ENCODE results near the gene THY1.
"Not testable (repeated sequence)": the region's sequence is repeated elsewhere in the genome, so short reads cannot be mapped to it uniquely, and the experiment has no call there.

Gene THY1

GRCh38 chr11:119418759-119419158, 4.2 kb downstream of the THY1 start:
- peaks cover 13% of the 10 kb centered on the region for H3K4me1 Mint-ChIP-seq (ENCODE audit: low read depth)
- H3K27ac Mint-ChIP-seq = no peak overlapping the region
- peaks cover 14% of the 10 kb centered on the region for H3K27me3 Mint-ChIP-seq (ENCODE audit: low read depth)
- H3K9me3 Mint-ChIP-seq = no peaks in the 10 kb centered on the region
- no peak for DNase-seq (ENCODE audit: low spot score)
- H3K4me3 Mint-ChIP-seq = no peak overlapping the region
- H3K36me3 Mint-ChIP-seq (ENCODE audit: low read depth) = no peaks in the 10 kb centered on the region

DNA sequence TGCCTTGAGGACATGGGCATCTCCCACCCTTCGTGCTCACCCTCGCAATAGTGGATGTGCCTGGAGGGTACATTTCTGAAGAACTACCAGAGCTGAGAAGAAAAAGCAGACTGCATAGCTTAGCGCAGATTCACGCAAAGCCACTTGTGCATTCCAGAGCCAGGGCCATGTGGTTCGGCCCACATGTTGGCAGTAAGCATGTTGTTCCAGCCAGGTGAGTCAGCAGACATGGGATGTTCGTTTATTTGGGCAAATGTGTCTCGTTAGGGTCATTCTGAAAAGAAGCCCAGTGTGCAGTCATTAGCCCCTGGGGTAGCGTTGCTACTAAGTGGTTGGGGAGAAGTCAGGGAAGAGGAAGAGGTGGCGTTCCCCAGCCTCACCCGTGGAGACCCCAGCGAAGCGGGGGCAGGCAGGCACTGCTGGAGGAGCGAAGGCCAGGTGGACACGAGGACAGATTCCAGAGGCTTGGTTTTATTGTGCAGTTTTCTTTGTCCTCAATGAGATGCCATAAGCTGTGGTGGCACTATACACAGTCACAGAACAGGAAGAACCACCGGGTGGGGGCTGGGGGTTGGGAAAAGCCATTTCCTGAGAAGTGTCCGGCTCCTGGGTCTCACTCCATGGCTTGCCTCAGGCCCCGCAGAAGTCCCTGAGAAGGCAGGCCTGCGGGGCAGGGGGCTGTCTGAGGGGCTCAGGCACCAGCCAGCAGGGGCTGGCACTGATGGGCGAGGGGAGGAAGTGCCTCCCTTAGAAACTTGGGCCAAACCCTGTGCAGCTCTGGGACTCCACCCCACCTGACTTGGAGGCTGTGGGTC, 5.0 kb downstream of the THY1 start:
- H3K27me3 Mint-ChIP-seq (ENCODE audit: low read depth) = peaks cover 13% of the 10 kb centered on the region
- H3K4me3 Mint-ChIP-seq = no peak overlapping the region
- no peak for DNase-seq (ENCODE audit: low spot score)
- H3K27ac Mint-ChIP-seq = no peak overlapping the region
- H3K36me3 Mint-ChIP-seq (ENCODE audit: low read depth) = no peaks in the 10 kb centered on the region
- H3K9me3 Mint-ChIP-seq = no peaks in the 10 kb centered on the region
- peaks cover 11% of the 10 kb centered on the region for H3K4me1 Mint-ChIP-seq (ENCODE audit: low read depth)

DNA sequence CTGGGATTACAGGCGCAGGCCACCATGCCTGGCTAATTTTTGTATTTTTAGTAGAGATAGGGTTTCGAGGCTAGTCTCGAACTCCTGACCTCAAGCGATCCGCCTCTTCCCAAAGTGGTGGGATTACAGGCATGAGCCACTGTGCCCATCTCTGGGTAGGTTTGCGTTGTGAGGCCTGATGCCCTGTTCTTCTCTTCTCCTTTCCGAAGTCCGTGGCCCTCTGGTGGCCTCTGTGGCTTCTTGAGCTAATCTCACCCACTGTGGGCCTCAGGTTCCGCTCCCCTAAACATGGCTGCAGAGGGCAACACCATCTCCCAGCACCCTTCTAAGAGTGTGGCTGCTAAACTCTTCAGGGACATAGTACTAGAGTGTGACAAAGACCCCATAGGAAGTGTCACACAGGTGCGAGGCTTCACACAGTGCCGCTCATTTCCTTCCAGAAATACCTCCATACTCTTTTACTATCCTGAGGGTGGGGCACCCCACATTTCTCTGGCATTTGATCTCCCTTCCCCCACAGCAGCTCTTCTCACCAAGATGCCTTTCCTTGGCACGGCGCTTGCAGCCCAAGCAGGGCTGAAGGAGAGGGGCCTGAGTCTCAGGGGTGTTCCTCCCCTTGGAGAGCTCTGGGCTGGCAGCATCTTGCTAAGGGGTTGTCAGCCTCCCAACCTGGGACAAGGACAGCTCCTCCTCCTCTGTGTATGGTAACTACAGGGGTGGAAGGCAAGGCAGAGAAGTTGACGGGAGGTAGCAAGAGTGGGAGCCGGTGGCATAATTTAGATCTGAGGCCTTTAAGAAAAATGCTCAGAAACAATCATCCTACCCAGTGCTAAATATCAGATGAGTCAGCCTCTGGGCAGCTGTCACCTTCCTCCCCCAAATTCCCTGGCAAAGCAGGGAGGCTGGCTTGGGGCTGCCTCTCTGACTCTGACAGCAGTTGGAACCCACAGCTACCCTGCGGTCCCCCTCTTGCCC, 6.1 kb downstream of the THY1 start:
- Mint-ChIP-seq H3K4me1 (ENCODE audit: low read depth) (peaks cover 6% of the 10 kb centered on the region), H3K27me3 (ENCODE audit: low read depth) (peaks cover 5% of the 10 kb centered on the region), H3K36me3 (ENCODE audit: low read depth) (no peaks in the 10 kb centered on the region), H3K4me3 (no peak overlapping the region), H3K27ac (no peak overlapping the region), H3K9me3 (no peaks in the 10 kb centered on the region)
- DNase-seq (ENCODE audit: low spot score) = no peak

- Mint-ChIP-seq H3K27ac (no peak overlapping the region), H3K27me3 (ENCODE audit: low read depth) (peaks cover 4% of the 10 kb centered on the region), H3K4me3 (no peak overlapping the region), H3K36me3 (ENCODE audit: low read depth) (no peaks in the 10 kb centered on the region), H3K9me3 (no peaks in the 10 kb centered on the region), H3K4me1 (ENCODE audit: low read depth) (no peaks in the 10 kb centered on the region)
- DNase-seq (ENCODE audit: low spot score) = no peak
These were observed 7.0 kb downstream of the THY1 start for GRCh38 chr11:119415966-119416365.

DNA sequence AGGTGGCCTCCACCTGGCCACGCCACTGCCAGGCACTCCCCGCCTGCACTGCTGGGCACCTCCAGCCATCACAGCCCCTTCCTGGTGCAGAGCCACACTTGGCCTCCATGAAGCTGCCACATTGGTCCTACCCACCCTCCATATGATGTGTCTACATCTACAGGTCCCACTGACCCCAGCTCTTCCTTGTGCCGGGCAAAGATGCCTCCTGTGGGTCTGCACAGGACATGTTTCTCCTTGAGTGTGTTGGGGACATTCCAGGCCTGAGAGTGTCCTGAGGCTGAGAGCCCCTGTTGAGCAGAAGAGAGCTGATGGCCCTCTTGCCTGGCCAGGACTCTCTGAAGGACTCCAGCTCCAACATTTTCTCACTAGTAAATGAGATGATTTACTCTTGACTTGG, 7.5 kb downstream of the THY1 start:
- Mint-ChIP-seq H3K4me3 (no peak overlapping the region), H3K27ac (no peak overlapping the region), H3K9me3 (no peaks in the 10 kb centered on the region), H3K4me1 (ENCODE audit: low read depth) (no peaks in the 10 kb centered on the region), H3K27me3 (ENCODE audit: low read depth) (peaks cover 4% of the 10 kb centered on the region), H3K36me3 (ENCODE audit: low read depth) (no peaks in the 10 kb centered on the region)
- no peak for DNase-seq (ENCODE audit: low spot score)

- Mint-ChIP-seq H3K9me3 (no peaks in the 10 kb centered on the region), H3K4me3 (no peak overlapping the region), H3K27ac (no peak overlapping the region), H3K36me3 (ENCODE audit: low read depth) (no peaks in the 10 kb centered on the region), H3K4me1 (ENCODE audit: low read depth) (no peaks in the 10 kb centered on the region), H3K27me3 (ENCODE audit: low read depth) (peaks cover 4% of the 10 kb centered on the region)
- no peak for DNase-seq (ENCODE audit: low spot score)
These were observed 8.2 kb downstream of the THY1 start for GRCh38 chr11:119414734-119415133.

- Mint-ChIP-seq H3K27ac (no peak overlapping the region), H3K36me3 (ENCODE audit: low read depth) (no peaks in the 10 kb centered on the region), H3K4me3 (no peak overlapping the region), H3K9me3 (no peaks in the 10 kb centered on the region), H3K4me1 (ENCODE audit: low read depth) (no peaks in the 10 kb centered on the region), H3K27me3 (ENCODE audit: low read depth) (peaks cover 4% of the 10 kb centered on the region)
- DNase-seq (ENCODE audit: low spot score) = no peak
These were observed 8.7 kb downstream of the THY1 start for GRCh38 chr11:119414321-119414720.

DNA sequence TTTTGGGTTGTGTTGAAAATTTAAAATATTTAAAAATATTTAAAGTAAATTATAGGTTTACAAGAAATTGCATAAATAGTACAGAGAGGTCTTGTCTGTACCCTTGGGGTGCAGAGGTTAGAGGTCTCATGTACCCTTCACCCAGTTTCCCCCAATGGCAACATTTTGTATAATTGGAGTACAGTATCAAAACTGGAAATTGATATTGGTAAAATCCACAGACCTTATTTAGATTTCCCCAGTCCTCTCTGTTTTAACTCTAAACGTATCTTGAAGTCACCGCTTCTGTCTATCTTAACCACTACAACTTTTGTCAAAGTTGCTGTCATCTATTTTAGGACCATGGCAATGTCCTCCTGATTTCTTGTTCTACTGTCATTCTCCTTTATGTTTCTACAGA, 10.9 kb downstream of the THY1 start:
- no peak overlapping the region for H3K4me3 Mint-ChIP-seq
- H3K27ac Mint-ChIP-seq = no peak overlapping the region
- DNase-seq (ENCODE audit: low spot score) = no peak
- no peaks in the 10 kb centered on the region for H3K9me3 Mint-ChIP-seq
- no peaks in the 10 kb centered on the region for H3K4me1 Mint-ChIP-seq (ENCODE audit: low read depth)
- H3K27me3 Mint-ChIP-seq (ENCODE audit: low read depth) = peaks cover 4% of the 10 kb centered on the region
- no peaks in the 10 kb centered on the region for H3K36me3 Mint-ChIP-seq (ENCODE audit: low read depth)

DNA sequence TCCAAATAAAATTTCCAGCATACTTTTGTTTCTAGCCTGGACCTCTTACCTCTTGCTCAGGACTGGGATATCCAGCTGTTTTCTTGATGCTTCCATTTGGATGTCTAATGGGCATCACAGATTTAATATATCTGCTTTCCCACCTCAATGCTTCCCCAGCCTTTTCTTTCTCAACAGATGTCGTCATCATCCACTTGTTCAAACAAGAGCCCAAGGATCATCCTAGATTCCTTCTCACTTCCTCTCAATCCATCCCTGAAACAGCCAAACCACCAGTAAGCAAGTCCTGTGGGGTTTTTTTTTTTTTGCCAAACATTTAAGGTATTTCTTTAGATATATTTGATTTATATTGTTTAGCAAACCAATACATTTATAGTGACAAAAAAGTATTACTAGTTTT, 12.5 kb downstream of the THY1 start:
- Mint-ChIP-seq H3K4me3 (no peak overlapping the region), H3K9me3 (no peaks in the 10 kb centered on the region), H3K27me3 (ENCODE audit: low read depth) (peaks cover 4% of the 10 kb centered on the region), H3K27ac (no peak overlapping the region), H3K4me1 (ENCODE audit: low read depth) (no peaks in the 10 kb centered on the region), H3K36me3 (ENCODE audit: low read depth) (no peaks in the 10 kb centered on the region)
- no peak for DNase-seq (ENCODE audit: low spot score)

DNA sequence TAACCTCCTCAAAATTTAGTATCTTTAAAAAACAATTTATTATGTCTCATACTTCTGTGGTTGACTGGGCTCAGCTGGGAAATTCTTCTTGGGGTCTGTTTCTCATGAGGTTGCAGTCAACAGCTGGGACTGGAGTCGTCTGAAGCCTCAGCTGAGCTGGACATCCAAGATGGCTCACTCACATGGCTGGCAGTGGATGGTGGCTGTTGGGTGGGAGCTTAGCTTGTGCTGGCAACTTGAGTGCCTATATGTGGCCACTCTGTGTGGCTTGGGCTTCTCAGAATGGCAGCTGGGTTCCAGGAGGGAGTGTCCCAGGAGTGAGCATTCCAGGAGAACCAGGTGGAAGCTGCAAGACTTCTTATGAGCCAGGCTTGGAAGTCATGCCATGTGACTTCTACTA, 13.2 kb downstream of the THY1 start:
- no peaks in the 10 kb centered on the region for H3K9me3 Mint-ChIP-seq
- DNase-seq (ENCODE audit: low spot score) = no peak
- no peaks in the 10 kb centered on the region for H3K4me1 Mint-ChIP-seq (ENCODE audit: low read depth)
- peaks cover 4% of the 10 kb centered on the region for H3K27me3 Mint-ChIP-seq (ENCODE audit: low read depth)
- H3K4me3 Mint-ChIP-seq = no peak overlapping the region
- no peak overlapping the region for H3K27ac Mint-ChIP-seq
- no peaks in the 10 kb centered on the region for H3K36me3 Mint-ChIP-seq (ENCODE audit: low read depth)

GRCh38 chr11:119406005-119406404, 17.0 kb downstream of the THY1 start:
- DNase-seq (ENCODE audit: low spot score) = no peak
- Mint-ChIP-seq H3K36me3 (ENCODE audit: low read depth) (no peaks in the 10 kb centered on the region), H3K4me1 (ENCODE audit: low read depth) (no peaks in the 10 kb centered on the region), H3K9me3 (peaks cover 4% of the 10 kb centered on the region), H3K27ac (no peak overlapping the region), H3K27me3 (ENCODE audit: low read depth) (peaks cover 6% of the 10 kb centered on the region), H3K4me3 (no peak overlapping the region)

- DNase-seq (ENCODE audit: low spot score); H3K27me3 Mint-ChIP-seq (ENCODE audit: low read depth); H3K9me3 Mint-ChIP-seq; H3K4me1 Mint-ChIP-seq (ENCODE audit: low read depth); H3K27ac Mint-ChIP-seq; H3K36me3 Mint-ChIP-seq (ENCODE audit: low read depth); H3K4me3 Mint-ChIP-seq: not testable (repeated sequence)
These were observed 17.5 kb downstream of the THY1 start for GRCh38 chr11:119405448-119405847.

GRCh38 chr11:119404872-119405271, 18.1 kb downstream of the THY1 start:
- no peak for DNase-seq (ENCODE audit: low spot score)

DNA sequence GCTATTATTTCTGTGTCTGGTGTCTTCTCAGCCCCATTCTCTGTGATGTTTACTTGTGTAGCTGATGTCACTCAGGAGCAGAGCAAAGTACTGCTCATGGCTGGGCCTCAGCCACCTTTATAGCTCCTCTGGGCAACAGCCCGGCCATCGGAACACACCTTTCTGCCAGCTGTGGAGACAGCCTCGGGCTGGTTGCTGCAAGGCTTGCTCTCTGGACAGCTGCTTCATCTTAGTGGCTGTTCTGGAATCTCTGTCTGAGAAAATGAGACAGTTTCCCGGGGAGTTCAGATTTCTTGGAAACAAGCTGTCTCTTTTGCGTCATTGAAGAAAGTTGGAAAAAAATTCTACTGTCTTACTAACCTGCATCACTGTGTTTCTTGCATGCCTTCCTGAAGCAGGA, 20.0 kb downstream of the THY1 start:
- no peak for DNase-seq (ENCODE audit: low spot score)
- no peak overlapping the region for H3K27ac Mint-ChIP-seq
- H3K36me3 Mint-ChIP-seq (ENCODE audit: low read depth) = no peaks in the 10 kb centered on the region
- peaks cover 14% of the 10 kb centered on the region for H3K27me3 Mint-ChIP-seq (ENCODE audit: low read depth)
- H3K4me1 Mint-ChIP-seq (ENCODE audit: low read depth) = no peaks in the 10 kb centered on the region
- peaks cover 27% of the 10 kb centered on the region for H3K9me3 Mint-ChIP-seq
- no peak overlapping the region for H3K4me3 Mint-ChIP-seq

More at GRCh38 chr11:119404872-119405271, 18.1 kb downstream of the THY1 start:
- Mint-ChIP-seq H3K27ac (no peak overlapping the region), H3K27me3 (ENCODE audit: low read depth) (peaks cover 10% of the 10 kb centered on the region), H3K4me3 (no peak overlapping the region), H3K36me3 (ENCODE audit: low read depth) (no peaks in the 10 kb centered on the region), H3K9me3 (peaks cover 13% of the 10 kb centered on the region), H3K4me1 (ENCODE audit: low read depth) (no peaks in the 10 kb centered on the region)
